NB4 (cell line): Measurements from ENCODE around the gene MME.

Source experiments
- DNase-seq: peaks from one replicate; pipeline ENCODE4 v3.0.0; 2010; ENCODE audit warnings: low read depth
- H3K4me3 ChIP-seq: one replicate; pipeline ENCODE4 v1.5.1; 2011; ENCODE audit warnings: mild to moderate bottlenecking, low read depth, low read length, moderate library complexity
- MYC ChIP-seq: IDR thresholded peaks from 2 replicates; pipeline ENCODE4 v1.6.1; 2011; ENCODE audit warnings: low read depth, low read length
- POLR2A ChIP-seq: IDR thresholded peaks from 2 replicates; pipeline ENCODE4 v1.6.1; 2011; ENCODE audit warnings: mild to moderate bottlenecking; ENCODE audit not compliant: insufficient read length; ENCODE audit errors: extremely low read depth
- TF ChIP-seq, protein P1 (sequence below): IDR thresholded peaks from 2 replicates; pipeline ENCODE4 v1.6.1; 2011; ENCODE audit warnings: low read depth, low read length
- TF ChIP-seq, protein P2 (sequence below): IDR thresholded peaks from one replicate; pipeline ENCODE4 v1.5.1; 2012; ENCODE audit warnings: low read depth, low read length

The MME gene

DNA sequence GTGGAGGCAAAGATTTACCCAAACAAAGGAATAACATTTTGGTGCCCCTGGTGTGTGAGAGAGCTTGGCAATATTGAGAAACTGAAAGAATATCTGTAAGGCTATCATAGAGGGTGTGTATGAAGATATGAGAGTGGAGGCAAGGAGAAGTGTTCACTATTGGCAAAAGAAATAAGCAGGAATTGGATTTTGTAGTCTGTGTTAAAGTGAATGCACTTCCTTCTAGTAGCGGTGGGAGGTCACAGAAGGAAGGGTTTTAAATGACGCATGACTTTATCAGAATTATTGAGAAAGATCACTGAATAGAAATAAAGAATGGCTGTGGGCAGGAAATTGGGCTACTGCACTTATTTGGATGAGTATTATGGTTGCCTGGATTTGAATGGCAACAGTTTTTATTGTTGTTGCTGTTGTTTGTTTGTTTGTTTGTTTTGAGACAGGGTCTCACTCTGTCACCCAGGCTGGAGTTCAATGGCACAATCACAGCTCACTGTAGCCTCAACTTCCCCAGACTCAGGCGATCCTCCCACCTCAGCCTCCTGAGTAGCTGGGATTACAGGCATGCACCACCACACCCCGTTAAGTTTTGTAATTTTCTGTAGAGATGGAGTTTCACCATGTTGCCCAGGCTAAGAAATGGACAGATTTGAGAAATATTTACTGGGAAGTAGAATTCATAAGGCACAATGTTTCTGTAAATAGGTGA is 16.3 kb downstream of the MME start:
- no peak overlapping the region for H3K4me3 ChIP-seq
- TF ChIP-seq POLR2A (no peak), MYC (no peak)
- TF ChIP-seq, protein P1, sequence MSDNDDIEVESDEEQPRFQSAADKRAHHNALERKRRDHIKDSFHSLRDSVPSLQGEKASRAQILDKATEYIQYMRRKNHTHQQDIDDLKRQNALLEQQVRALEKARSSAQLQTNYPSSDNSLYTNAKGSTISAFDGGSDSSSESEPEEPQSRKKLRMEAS, result no peak
- TF ChIP-seq, protein P2, sequence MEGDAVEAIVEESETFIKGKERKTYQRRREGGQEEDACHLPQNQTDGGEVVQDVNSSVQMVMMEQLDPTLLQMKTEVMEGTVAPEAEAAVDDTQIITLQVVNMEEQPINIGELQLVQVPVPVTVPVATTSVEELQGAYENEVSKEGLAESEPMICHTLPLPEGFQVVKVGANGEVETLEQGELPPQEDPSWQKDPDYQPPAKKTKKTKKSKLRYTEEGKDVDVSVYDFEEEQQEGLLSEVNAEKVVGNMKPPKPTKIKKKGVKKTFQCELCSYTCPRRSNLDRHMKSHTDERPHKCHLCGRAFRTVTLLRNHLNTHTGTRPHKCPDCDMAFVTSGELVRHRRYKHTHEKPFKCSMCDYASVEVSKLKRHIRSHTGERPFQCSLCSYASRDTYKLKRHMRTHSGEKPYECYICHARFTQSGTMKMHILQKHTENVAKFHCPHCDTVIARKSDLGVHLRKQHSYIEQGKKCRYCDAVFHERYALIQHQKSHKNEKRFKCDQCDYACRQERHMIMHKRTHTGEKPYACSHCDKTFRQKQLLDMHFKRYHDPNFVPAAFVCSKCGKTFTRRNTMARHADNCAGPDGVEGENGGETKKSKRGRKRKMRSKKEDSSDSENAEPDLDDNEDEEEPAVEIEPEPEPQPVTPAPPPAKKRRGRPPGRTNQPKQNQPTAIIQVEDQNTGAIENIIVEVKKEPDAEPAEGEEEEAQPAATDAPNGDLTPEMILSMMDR, result no peak
- DNase-seq, result no peak

DNA sequence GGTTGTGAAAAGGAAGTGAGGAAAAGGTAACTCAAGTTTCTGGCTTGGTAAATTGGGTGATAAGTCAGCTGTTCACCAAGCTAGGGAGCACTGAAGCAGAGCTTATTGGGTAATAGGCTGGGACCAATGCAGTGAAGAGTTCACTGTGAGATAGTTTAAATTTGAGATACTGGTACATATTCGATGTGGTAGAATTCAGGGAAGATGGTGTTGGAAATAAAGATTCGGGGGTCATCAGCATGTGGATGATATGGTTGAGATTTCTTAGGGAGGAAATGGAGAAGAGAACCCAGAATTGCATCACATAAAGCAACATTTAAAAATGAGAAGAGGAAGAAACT is 16.9 kb downstream of the MME start:
- H3K4me3 ChIP-seq, result no peak overlapping the region
- TF ChIP-seq, protein P2, result no peak
- TF ChIP-seq MYC (no peak), POLR2A (no peak)
- TF ChIP-seq, protein P1, result no peak
- no peak for DNase-seq

DNA sequence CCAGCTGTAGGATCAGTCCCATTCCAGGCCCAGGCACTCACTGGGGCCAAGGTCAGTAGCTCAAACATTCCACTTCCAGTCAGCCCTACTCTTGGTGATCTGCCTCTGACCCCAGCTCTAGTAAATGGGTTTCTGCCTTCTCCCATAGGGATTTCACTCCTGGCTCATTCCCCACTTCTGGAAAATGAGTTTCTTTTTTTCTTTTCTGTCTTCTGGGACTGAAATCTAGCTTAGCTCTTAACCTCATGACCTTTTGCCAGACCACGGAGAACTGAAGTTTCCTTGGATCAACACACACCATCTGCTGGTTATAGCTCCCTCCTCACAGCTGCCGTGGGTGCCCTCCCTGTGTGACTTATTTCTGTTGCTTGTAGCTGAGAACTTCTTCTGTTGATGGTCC is 21.3 kb downstream of the MME start:
- TF ChIP-seq POLR2A, result no peak
- TF ChIP-seq, protein P2, result no peak
- TF ChIP-seq MYC, result no peak
- TF ChIP-seq, protein P1, result no peak
- H3K4me3 ChIP-seq, result no peak overlapping the region
- no peak for DNase-seq

DNA sequence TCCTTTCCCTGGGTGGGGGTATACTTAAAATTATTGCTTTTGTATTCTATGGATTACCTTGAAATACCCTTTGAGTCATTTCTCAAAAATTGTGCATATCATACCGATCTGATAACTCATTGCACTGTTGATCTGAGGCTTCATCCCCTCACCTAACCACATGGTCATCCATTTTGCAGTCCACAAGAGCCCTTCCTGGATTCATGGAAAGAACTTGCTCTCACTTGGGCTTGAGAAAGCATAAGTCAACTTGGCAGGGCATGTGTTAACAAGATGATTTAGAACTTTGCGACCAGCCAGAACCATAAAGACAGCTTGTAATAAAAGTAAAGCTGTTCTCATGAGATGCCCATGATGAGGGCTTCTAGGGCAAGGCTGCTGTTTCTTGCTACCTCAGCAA is 22.2 kb downstream of the MME start:
- TF ChIP-seq, protein P2, result no peak
- TF ChIP-seq MYC (no peak), POLR2A (no peak)
- TF ChIP-seq, protein P1, result no peak
- no peak overlapping the region for H3K4me3 ChIP-seq
- no peak for DNase-seq

DNA sequence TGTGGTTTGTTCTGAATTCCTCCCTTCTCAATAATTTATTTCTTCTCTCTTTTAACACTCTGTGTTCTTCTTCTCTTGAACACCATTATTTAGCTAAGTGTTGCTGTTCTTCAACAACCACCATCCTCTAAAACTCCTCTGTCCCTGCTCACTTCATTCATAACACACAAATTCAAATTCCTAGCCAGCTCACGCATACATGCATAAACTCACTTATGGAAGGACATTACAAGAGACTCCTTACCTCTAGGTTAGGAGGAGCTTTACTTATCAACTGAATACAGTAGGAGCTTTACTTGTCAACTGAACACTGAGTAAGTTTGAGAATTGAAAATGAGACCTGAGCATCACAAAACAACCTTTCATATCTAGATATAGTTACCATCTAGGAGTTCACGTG is 23.6 kb downstream of the MME start:
- no peak for DNase-seq
- TF ChIP-seq, protein P1, result no peak
- TF ChIP-seq, protein P2, result no peak
- no peak for TF ChIP-seq MYC
- no peak for TF ChIP-seq POLR2A
- H3K4me3 ChIP-seq, result no peak overlapping the region

DNA sequence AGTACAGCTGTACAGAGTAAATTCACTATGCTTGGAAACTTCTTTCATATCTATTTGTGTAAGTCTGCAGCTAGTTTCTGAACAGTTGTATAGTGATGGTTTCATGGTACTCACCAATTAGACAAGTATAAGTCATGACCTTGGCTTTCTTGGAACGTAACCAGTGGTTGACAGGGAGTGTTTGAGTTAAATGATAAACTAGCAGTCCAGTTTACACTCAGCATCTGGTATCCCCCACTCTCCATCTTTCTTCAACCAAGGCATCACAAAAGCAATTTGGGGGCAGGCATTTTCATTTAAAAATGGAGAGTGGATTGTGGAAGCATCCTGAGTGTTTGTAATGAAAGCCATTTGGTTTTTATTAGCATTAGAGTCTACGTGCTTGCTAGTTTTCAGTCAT is 26.0 kb downstream of the MME start:
- no peak overlapping the region for H3K4me3 ChIP-seq
- DNase-seq, result no peak
- TF ChIP-seq, protein P1, result no peak
- TF ChIP-seq POLR2A, result no peak
- TF ChIP-seq, protein P2, result no peak
- no peak for TF ChIP-seq MYC
